22Rv1 (cell line): ENCODE measurements around the gene MPI.

Source experiments
- H3K27ac ChIP-seq: fragments of 450-650 bp; 2 replicates; pipeline ENCODE4 v1.5.1; 2017
- CTCF ChIP-seq: fragments of 450-650 bp; IDR thresholded peaks from 2 replicates; pipeline ENCODE4 v1.5.1; 2017; ENCODE audit warnings: mild to moderate bottlenecking
- ZFX ChIP-seq: fragments of 450-650 bp; IDR thresholded peaks from 2 replicates; pipeline ENCODE4 v1.6.1; 2017; ENCODE audit warnings: antibody characterized with exemption, borderline replicate concordance

The MPI gene

GRCh38 chr15:74906067-74906449, 16.2 kb downstream of the MPI start:
- H3K27ac ChIP-seq: peak overlapping the region; percentile 92
- TF ChIP-seq CTCF (no peak), ZFX (no peak)

- TF ChIP-seq CTCF (no peak), ZFX (no peak)
- peak within 1 kb of the TSS; percentile 92 for H3K27ac ChIP-seq
Observed at GRCh38 chr15:74906450-74907162, 16.8 kb downstream of the MPI start, which contains the start of gene FAM219B. Gene FAM219B (minus strand): TSS chr15:74906851. CDS start chr15:74906800, 51 bp downstream.

- TF ChIP-seq CTCF (no peak), ZFX (no peak)
- peak overlapping the region; percentile 92 for H3K27ac ChIP-seq
Observed at GRCh38 chr15:74907163-74907870, 17.5 kb downstream of the MPI start.

GRCh38 chr15:74908635-74909034, 18.8 kb downstream of the MPI start:
- no peak overlapping the region for H3K27ac ChIP-seq
- TF ChIP-seq CTCF (no peak), ZFX (no peak)

GRCh38 chr15:74913041-74913440, 23.2 kb downstream of the MPI start:
- TF ChIP-seq CTCF (no peak), ZFX (no peak)
- H3K27ac ChIP-seq: 0 out of 2 replicates have a peak overlapping the region, but pooled peaks have one; percentile 30

GRCh38 chr15:74913799-74914198, 24.0 kb downstream of the MPI start:
- 0 out of 2 replicates have a peak overlapping the region, but pooled peaks have one; percentile 30 for H3K27ac ChIP-seq

- no peak overlapping the region for H3K27ac ChIP-seq
- TF ChIP-seq CTCF: no peak
- no peak for TF ChIP-seq ZFX
Observed at GRCh38 chr15:74917676-74918075, 27.8 kb downstream of the MPI start.

- no peak for TF ChIP-seq CTCF
- TF ChIP-seq ZFX: no peak
- no peak overlapping the region for H3K27ac ChIP-seq
Observed at GRCh38 chr15:74920456-74920855, 30.6 kb downstream of the MPI start.
